A549 (cell line): ENCODE results near the gene LSM11. TPM values are rescaled to one million over a fixed set of nuclear protein-coding genes. Genes with fewer than 3 reads are reported as not detected.

Source experiments
- ATAC-seq, 2 experiments: fragments of 200-7000 bp in 1 of 2; fragments of >200 bp in 1 of 2; cut with Nextera tagmentation in 1 of 2; cut with Tn5 transposase in 1 of 2; 3 replicates each; pipeline versions ENCODE4 v1.8.0 to v1.9.1; 2018 to 2020; ENCODE audit warnings: mild to moderate bottlenecking in 1 of 2, moderate library complexity in 1 of 2
- CTCF ChIA-PET: fragments of 300-600 bp; sonication (Branson Sonifier 250); formaldehyde crosslinking; extraction: SDS; loops from one replicate; lab custom pipeline; 2021; ENCODE audit warnings: antibody characterized with exemption, inconsistent platforms; lab: Yijun Ruan, JAX
- POLR2A ChIA-PET: fragments of 350-600 bp; formaldehyde crosslinking; extraction: SDS; loops from one replicate; lab custom pipeline; 2021; ENCODE audit warnings: antibody characterized with exemption, inconsistent platforms; lab: Yijun Ruan, JAX
- DNase-seq, 2 experiments: peaks; one replicate each; pipeline versions ENCODE4 v3.0.0 to v3.0.0-alpha.2; 2011 to 2016; ENCODE audit warnings: low read depth in 1 of 2, low spot score in 1 of 2
- FAIRE-seq: peaks from 2 replicates; lab custom pipeline; 2011; peaks lifted over from hg19 to GRCh38; lab: Jason Lieb, UNC
- H3K27ac ChIP-seq, 2 experiments: fragments of >200 bp; sonication (Bioruptor Twin); formaldehyde crosslinking; 3 replicates each; pipeline ENCODE4 v1.5.1; 2016 to 2017
- H3K4me1 ChIP-seq: fragments of >200 bp; sonication (Bioruptor Twin); formaldehyde crosslinking; 3 replicates; pipeline ENCODE4 v1.6.1; 2016
- H3K4me2 ChIP-seq: fragments of >200 bp; sonication (Bioruptor Twin); formaldehyde crosslinking; 3 replicates; pipeline ENCODE4 v1.6.1; 2016
- H3K4me3 ChIP-seq: fragments of >200 bp; sonication (Bioruptor Twin); formaldehyde crosslinking; 3 replicates; pipeline ENCODE4 v1.5.1; 2016
- H3K9me3 ChIP-seq: fragments of >200 bp; sonication (Bioruptor Twin); formaldehyde crosslinking; 3 replicates; pipeline ENCODE4 v1.6.1; 2016
- CBX2 ChIP-seq: fragments of 200-600 bp; sonication (generic); IDR thresholded peaks from 2 replicates; pipeline ENCODE4 v1.6.1; 2016; ENCODE audit warnings: low read depth, mild to moderate bottlenecking, borderline replicate concordance
- CEBPB ChIP-seq, 2 experiments: fragments of >200 bp in 1 of 2; sonication (Bioruptor Twin) in 1 of 2; formaldehyde crosslinking in 1 of 2; IDR thresholded peaks; 2 replicates each; pipeline ENCODE4 v1.6.1; 2012 to 2016
- CHD2 ChIP-seq: fragments of 150-350 bp; IDR thresholded peaks from 2 replicates; pipeline ENCODE4 v1.6.1; 2014; ENCODE audit warnings: low read length; ENCODE audit not compliant: partially characterized antibody
- ESRRA ChIP-seq: fragments of 150-350 bp; IDR thresholded peaks from 2 replicates; pipeline ENCODE4 v1.6.1; 2014; ENCODE audit warnings: mild to moderate bottlenecking, low read length, borderline replicate concordance
- FOXS1 ChIP-seq: fragments of 250-450 bp; sonication (Bioruptor Pico); IDR thresholded peaks from 2 replicates; pipeline ENCODE4 v1.5.0; 2020; ENCODE audit warnings: mild to moderate bottlenecking, moderate library complexity
- HMGXB4 ChIP-seq: fragments of 250-450 bp; sonication (Bioruptor Pico); IDR thresholded peaks from 2 replicates; pipeline ENCODE4 v1.5.0; 2021; ENCODE audit warnings: mild to moderate bottlenecking, moderate library complexity, borderline replicate concordance
- JUN ChIP-seq, 2 experiments: fragments of >200 bp; sonication (Bioruptor Twin); formaldehyde crosslinking; IDR thresholded peaks; 2 replicates in 1 of 2; 3 replicates in 1 of 2; pipeline ENCODE4 v1.6.1; 2016 to 2017
- JUNB ChIP-seq: fragments of >200 bp; sonication (Bioruptor Twin); formaldehyde crosslinking; IDR thresholded peaks from 2 replicates; pipeline ENCODE4 v1.6.1; 2016
- KDM5A ChIP-seq: fragments of 200-600 bp; sonication (generic); IDR thresholded peaks from 2 replicates; pipeline ENCODE4 v1.6.1; 2016; ENCODE audit warnings: antibody characterized with exemption, mild to moderate bottlenecking
- NPAS2 ChIP-seq: fragments of 250-450 bp; sonication (Bioruptor Pico); IDR thresholded peaks from 2 replicates; pipeline ENCODE4 v1.8.0; 2022; ENCODE audit warnings: mild to moderate bottlenecking, moderate library complexity, borderline replicate concordance
- NR3C1 ChIP-seq: fragments of >200 bp; sonication (Bioruptor Twin); formaldehyde crosslinking; IDR thresholded peaks from 3 replicates; pipeline ENCODE4 v1.6.1; 2017
- RARB ChIP-seq: fragments of 250-450 bp; sonication (Bioruptor Pico); IDR thresholded peaks from 2 replicates; pipeline ENCODE4 v1.8.0; 2021; ENCODE audit warnings: mild to moderate bottlenecking, moderate library complexity
- RCOR1 ChIP-seq: fragments of 150-350 bp; IDR thresholded peaks from 2 replicates; pipeline ENCODE4 v1.6.1; 2014; ENCODE audit warnings: antibody characterized with exemption, low read length, low read depth
- SREBF2 ChIP-seq: fragments of 450-650 bp; IDR thresholded peaks from 2 replicates; pipeline ENCODE4 v1.6.1; 2014; ENCODE audit warnings: mild to moderate bottlenecking, moderate library complexity
- TP53 ChIP-seq: fragments of 250-450 bp; sonication (Bioruptor Pico); IDR thresholded peaks from 2 replicates; pipeline ENCODE4 v1.5.0; 2021; ENCODE audit warnings: mild to moderate bottlenecking, moderate library complexity
- USF2 ChIP-seq: fragments of 450-650 bp; IDR thresholded peaks from 2 replicates; pipeline ENCODE4 v1.6.1; 2014; ENCODE audit warnings: antibody characterized with exemption
- ZFP36 ChIP-seq: fragments of 450-650 bp; IDR thresholded peaks from 2 replicates; pipeline ENCODE4 v1.6.1; 2014; ENCODE audit warnings: borderline replicate concordance; ENCODE audit not compliant: partially characterized antibody
- ZSCAN20 ChIP-seq: fragments of 250-450 bp; sonication (Bioruptor Pico); IDR thresholded peaks from 2 replicates; pipeline ENCODE4 v1.8.0; 2022; ENCODE audit warnings: mild to moderate bottlenecking, moderate library complexity
- WGBS: methylation state at CpG from one replicate; pipeline ENCODE4 v1.1.6; 2017; ENCODE audit errors: missing lambda C conversion rate; 5-methylcytosine and 5-hydroxymethylcytosine counted together
- polyA plus RNA-seq, 4 experiments: library from polyadenylated mRNA; depleted of rRNA in 3 of 4; stranded (reverse); fragments of >200 nt; fragmentation: RNase III in 1 of 4; extraction: RNeasy Plus Mini Kit Qiagen cat#74134 plus additional on column Dnase treatment in 1 of 4; gene quantifications; 2 replicates in 3 of 4; 3 replicates in 1 of 4; pipeline ENCODE4 v1.2.3, GENCODE V29; 2011 to 2017
- TF ChIP-seq, protein P1 (sequence below): fragments of >200 bp; sonication (Bioruptor Twin); formaldehyde crosslinking; IDR thresholded peaks from 3 replicates; pipeline ENCODE4 v1.5.1; 2016
- TF ChIP-seq, protein P2 (sequence below): IDR thresholded peaks from 2 replicates; pipeline ENCODE4 v1.6.1; 2012

LSM11 gene
- polyA plus RNA-seq, 2 of the 4 experiments (the other 2 are of a cell fraction) = 2.9 to 4.1 TPM

- TF ChIP-seq CHD2 (no peak), JUN (IDR thresholded peaks at IDR 0.05) (no peak), RARB (CRISPR knock-in tag) (no peak), NPAS2 (CRISPR knock-in tag) (no peak), CBX2 (no peak), JUNB (no peak), KDM5A (no peak), USF2 (no peak), RCOR1 (no peak), ZFP36 (no peak), HMGXB4 (CRISPR knock-in tag) (no peak), ESRRA (no peak), FOXS1 (CRISPR knock-in tag) (no peak), TP53 (CRISPR knock-in tag) (no peak), ZSCAN20 (no peak)
- TF ChIP-seq, protein P1, sequence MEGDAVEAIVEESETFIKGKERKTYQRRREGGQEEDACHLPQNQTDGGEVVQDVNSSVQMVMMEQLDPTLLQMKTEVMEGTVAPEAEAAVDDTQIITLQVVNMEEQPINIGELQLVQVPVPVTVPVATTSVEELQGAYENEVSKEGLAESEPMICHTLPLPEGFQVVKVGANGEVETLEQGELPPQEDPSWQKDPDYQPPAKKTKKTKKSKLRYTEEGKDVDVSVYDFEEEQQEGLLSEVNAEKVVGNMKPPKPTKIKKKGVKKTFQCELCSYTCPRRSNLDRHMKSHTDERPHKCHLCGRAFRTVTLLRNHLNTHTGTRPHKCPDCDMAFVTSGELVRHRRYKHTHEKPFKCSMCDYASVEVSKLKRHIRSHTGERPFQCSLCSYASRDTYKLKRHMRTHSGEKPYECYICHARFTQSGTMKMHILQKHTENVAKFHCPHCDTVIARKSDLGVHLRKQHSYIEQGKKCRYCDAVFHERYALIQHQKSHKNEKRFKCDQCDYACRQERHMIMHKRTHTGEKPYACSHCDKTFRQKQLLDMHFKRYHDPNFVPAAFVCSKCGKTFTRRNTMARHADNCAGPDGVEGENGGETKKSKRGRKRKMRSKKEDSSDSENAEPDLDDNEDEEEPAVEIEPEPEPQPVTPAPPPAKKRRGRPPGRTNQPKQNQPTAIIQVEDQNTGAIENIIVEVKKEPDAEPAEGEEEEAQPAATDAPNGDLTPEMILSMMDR = no peak
- H3K9me3 ChIP-seq = no peaks in the 10 kb centered on the region
- peaks cover 9% of the 10 kb centered on the region; the same call in 1 of the 3 replicates for H3K4me1 ChIP-seq
- DNase-seq (no peak), ATAC-seq (no peak), FAIRE-seq (no peak)
- H3K4me2 ChIP-seq = no peak overlapping the region
- CTCF ChIA-PET = interaction anchor here (1.3 to 6.5 kb wide), 3 partner anchors 8 to 13 kb away, joined by 3 to 61 read pairs (median 3); partner anchors contain the start of gene LSM11
- H3K27ac ChIP-seq = no peak overlapping the region
- no peak overlapping the region for H3K4me3 ChIP-seq
- POLR2A ChIA-PET = no interaction called here
These were observed 13.7 kb upstream of the LSM11 start for GRCh38 chr5:157729858-157730257.

DNA sequence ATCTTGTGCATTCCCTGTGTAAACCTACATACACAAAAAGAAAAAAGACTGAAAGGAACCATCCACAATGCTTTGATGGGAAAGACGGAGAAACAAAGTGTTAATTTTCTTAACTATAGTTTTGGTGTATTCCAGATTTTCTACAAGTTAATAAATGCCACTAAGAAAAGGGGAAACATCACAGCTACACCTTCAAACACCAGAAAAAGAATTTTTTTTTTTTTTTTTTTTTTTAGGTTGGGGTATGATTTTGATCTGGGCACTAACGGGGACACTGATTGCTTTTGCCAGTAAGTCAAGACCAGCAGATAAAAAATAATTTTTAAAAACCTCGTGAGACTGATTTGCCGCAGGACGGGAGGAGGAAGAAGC, 12.6 kb upstream of the LSM11 start:
- no peak for DNase-seq
- POLR2A ChIA-PET = interaction anchor here (0.6 to 1.9 kb wide), 11 partner anchors 10 to 588 kb away, joined by 3 to 15 read pairs (median 4); partner anchors contain the start of genes ADAM19, LSM11, MED7 and NIPAL4
- CTCF ChIA-PET = interaction anchor here (0.5 to 6.5 kb wide), 13 partner anchors 10 to 851 kb away, joined by 3 to 61 read pairs (median 4); partner anchors contain the start of gene LSM11
- Histone ChIP-seq H3K4me2 (peak overlapping the region; percentile 71), H3K27ac (peak overlapping the region; percentile 83 to 96), H3K9me3 (no peaks in the 10 kb centered on the region), H3K4me1 (peaks cover 9% of the 10 kb centered on the region; the same call in 1 of the 3 replicates), H3K4me3 (peak overlapping the region; percentile 52)
- FAIRE-seq = no peak
- no peak for ATAC-seq
- no peak for TF ChIP-seq ZSCAN20
- no peak for TF ChIP-seq SREBF2
- no peak for TF ChIP-seq RCOR1
- no peak for TF ChIP-seq NR3C1
- no peak for TF ChIP-seq CEBPB (IDR thresholded peaks at IDR 0.05)
- TF ChIP-seq, protein P2, sequence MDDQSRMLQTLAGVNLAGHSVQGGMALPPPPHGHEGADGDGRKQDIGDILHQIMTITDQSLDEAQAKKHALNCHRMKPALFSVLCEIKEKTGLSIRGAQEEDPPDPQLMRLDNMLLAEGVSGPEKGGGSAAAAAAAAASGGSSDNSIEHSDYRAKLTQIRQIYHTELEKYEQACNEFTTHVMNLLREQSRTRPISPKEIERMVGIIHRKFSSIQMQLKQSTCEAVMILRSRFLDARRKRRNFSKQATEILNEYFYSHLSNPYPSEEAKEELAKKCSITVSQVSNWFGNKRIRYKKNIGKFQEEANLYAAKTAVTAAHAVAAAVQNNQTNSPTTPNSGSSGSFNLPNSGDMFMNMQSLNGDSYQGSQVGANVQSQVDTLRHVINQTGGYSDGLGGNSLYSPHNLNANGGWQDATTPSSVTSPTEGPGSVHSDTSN = no peak; the same call in 1 of the 2 replicates
- WGBS = 21% methylated on average over 5 of the region's 5 CpGs
